DMS 273 treated with DMSO at 0.1 percent for 48 hours (cell line): ENCODE data around the gene CTNNA3.

ENCODE experiments used
- DNase-seq: peaks from one replicate; lab custom pipeline; 2025; lab: John Stamatoyannopoulos, UW

The CTNNA3 gene

GRCh38 chr10:66218289-66218688 lies 1477.7 kb downstream of the CTNNA3 start:
- no peak for DNase-seq

DNA sequence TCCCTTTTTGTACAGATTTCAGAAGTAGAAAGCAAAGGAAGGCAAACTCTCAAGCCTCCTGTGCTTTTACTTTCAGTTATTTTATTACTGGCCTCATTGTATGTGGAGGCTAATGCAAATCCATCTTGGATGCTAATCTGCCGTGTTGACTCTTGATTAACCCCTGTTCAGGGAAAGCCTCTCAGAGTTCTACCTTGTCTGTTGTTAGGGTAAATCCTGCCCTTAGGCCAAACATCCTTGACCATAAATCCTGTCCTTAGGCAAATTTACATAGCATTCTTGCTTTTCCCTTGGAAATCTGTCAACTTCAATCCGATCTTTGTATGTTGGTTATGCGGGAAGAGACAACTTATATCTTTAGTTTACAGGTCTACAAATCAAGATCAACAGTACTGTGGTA lies 1480.1 kb downstream of the CTNNA3 start:
- no peak for DNase-seq

DNA sequence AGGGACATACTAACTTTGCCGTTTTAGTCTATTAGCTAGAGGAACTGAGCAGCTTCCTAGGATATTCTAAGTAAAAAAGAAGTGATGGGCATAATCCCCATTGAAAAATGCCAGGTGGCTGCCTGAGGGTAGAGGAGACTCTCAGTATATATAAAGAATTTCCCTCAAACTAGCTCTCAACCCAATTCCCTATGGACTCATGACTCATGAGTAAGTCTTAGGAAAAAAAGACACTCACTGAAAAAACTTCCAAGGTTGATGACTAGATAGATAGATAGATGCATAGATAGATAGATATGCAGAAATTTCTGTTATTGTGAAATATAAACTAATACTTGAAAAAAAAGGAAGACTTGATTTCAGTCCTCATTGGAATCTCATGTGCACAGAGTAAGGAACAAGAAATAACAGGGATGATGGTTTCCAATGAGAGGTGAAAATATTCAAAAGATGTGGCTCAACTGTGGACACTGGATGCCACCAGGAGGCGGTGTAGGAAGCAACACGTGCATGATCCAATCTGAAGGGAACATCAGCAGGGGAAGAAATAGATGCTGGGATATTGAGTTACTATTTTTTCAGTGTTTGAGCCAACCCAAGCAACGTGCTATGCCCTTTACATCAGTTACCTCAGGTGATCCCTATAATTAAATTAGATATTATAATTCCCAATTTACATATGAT lies 1481.1 kb downstream of the CTNNA3 start:
- DNase-seq = no peak

DNA sequence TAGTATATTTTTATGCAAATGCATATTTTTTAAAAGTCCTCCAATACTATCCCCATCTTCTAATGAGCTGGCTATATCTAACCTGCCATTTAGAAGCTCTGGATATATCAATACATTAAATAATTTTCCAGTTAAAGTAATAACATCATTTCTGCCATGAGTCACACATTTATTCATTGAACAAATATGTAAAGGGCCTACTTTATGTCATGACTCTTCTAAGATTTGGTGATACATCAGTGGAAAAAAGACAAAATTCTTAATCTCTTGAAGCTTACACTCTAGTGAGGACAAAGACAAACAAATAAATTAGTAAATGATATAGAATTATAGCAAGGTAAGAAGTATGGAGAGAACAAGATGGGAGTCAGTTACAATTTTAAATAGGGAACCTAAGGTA lies 1487.0 kb downstream of the CTNNA3 start:
- DNase-seq = no peak

- no peak for DNase-seq
Measured at GRCh38 chr10:66204838-66205237, 1491.2 kb downstream of the CTNNA3 start.

DNA sequence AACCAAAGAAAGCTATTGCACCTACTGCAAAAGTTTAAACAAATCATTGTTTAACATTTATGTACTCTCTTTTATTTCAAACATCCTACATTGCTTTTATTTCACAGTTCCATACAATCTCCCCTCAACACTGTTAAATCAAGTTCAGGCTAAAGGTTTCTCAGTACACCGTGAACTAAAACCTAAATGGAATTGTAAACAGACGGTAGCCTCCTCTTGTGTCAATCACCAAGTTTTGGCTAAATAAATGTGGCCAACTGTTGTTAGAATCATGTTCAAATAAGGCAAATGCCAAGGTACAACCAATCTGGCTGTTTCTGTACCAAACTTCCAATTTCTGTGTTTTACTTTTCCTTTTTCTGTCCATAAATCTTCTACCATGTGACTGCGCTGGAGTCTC lies 1493.9 kb downstream of the CTNNA3 start:
- no peak for DNase-seq

DNA sequence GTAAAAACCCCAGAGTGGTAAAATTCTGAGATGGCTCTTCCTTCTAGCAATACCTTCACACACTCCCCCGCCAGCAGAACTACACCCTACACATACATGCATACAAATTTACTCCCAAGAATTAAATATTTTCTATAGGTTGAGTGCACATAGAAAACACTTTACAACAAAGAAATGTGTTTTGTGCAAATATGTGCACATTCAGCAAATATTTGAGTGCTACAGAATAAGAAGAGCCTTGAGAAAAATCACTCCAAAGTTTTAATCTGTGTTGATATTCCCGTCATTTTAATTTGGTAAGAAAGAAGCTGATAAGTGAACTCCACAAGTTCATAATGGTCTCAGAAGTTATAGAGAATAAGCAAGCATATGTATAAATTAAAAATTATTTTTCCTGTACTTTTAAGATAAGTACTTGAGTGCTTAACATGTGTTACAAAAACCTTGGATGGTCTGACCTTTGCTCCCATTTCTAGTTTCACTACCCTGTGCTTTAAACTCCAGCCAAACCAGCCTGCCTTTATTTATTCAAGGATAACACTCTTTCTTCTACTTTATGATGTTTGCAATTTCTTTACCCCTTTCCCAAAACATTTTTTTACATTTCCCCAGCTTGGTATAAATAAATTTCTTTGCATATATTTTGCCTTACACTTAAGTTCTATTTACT lies 1503.7 kb downstream of the CTNNA3 start:
- no peak for DNase-seq

DNA sequence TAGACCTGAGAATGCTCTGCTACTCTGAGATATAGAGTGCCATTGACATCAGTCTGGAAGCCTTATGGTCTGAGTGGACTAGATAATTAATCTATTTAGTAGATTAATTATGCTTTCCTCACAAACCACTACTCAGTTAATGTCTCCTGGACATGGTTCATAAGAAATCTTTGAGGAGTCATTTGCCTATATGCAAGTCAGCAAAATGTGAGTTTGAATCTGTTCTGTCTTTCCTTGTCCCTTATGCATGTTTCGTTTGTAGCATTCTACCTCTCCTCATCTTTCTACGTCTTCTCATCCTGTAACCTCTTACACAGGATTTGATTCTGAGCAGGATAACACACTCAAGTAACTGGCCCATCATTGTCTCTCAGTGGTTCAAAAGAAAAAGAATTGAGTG lies 1505.6 kb downstream of the CTNNA3 start:
- no peak for DNase-seq

DNA sequence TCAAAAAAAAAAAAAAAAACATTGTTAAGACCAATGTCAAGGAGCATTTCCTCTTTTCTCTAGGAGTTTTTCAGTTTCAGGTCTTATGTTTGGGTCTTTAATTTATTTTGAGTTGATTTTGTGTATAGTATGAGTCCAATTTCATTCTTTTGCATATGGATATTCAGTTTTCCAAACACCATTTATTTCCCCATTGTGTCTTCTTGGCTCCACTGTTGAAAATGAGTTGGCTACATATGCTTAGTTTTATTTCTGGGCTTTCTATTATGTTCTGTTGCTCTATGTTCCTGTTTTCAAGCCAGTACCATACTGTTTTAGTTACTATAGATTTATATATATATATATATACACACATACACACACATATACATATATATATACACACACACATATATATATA lies 1506.7 kb downstream of the CTNNA3 start:
- DNase-seq = no peak

GRCh38 chr10:66187053-66187733 lies 1508.8 kb downstream of the CTNNA3 start:
- no peak for DNase-seq

- no peak for DNase-seq
Measured at GRCh38 chr10:66183028-66183427, 1513.0 kb downstream of the CTNNA3 start.

- DNase-seq = no peak
Measured at GRCh38 chr10:66180581-66181318, 1515.2 kb downstream of the CTNNA3 start.

- no peak for DNase-seq
Measured at GRCh38 chr10:66180021-66180420, 1516.0 kb downstream of the CTNNA3 start.

- DNase-seq = no peak
Measured at GRCh38 chr10:66176772-66177171, 1519.2 kb downstream of the CTNNA3 start.

GRCh38 chr10:66167816-66168215 lies 1528.2 kb downstream of the CTNNA3 start:
- DNase-seq = no peak

- DNase-seq = no peak
Measured at GRCh38 chr10:66162560-66163143, 1533.3 kb downstream of the CTNNA3 start.

DNA sequence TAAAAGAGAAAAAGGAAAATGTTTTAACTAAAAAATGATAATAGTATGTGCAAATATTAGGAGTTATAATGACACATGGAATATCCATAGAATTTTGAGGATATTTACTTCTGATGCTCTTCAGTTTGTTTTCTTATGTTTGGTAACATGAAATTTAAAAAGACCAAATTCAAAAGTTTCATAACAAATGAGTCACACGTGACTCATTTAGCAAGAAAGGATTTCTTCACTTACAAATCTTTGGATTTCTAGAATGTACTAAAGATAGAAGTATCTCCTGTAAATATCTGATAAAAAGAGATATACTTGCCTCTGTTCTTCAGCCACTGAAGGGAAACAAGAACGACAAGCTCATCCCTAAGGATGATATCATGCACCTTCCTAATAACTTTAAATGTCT lies 1544.6 kb downstream of the CTNNA3 start:
- DNase-seq = no peak

DNA sequence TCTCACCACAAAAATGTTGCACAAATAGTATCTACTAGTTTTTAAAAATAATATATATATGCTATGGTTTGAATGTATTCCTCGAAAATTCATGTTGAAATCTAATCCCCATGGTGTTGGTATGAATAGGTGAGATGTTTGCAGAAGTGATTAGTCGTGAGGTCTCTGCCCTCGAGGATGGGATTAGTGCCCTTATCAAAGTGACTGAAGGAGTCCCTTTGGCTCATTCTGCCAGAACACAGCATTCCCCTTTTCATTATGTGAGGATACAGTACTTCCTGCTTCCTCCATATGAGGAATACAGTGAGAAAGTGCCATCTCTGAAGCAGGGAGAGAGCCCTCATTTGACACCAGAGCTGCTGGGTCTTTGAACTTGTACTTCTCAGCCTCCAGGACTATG lies 1547.7 kb downstream of the CTNNA3 start:
- DNase-seq = no peak

DNA sequence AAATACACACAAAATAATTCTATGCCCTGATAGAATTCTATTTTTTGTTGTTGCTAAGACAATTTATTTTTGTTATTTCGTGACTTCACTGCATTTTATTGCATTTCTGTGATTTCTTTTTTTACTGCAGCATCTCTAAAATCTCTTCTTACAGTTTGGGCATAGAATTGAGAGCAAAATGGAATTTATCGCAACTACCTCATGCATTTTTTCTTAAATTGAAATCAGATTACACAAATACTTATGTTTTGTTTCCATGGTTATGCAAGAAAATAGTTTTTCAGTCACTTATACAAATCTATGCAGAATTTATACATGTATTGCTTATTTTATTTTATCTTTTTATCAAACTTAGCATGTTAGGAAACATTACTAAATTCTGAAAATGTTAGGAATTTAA lies 1552.0 kb downstream of the CTNNA3 start:
- no peak for DNase-seq

GRCh38 chr10:66102756-66103155 lies 1593.2 kb downstream of the CTNNA3 start:
- DNase-seq = no peak

GRCh38 chr10:66098595-66099480 lies 1597.2 kb downstream of the CTNNA3 start:
- no peak for DNase-seq
